NT2/D1 (cell line): ENCODE measurements around the gene FAM217B.

Experiments
- SUZ12 ChIP-seq: IDR thresholded peaks from 2 replicates; pipeline ENCODE4 v1.6.1; 2011; ENCODE audit not compliant: insufficient read length, insufficient read depth; ENCODE audit errors: extremely low read depth
- YY1 ChIP-seq: IDR thresholded peaks from 2 replicates; pipeline ENCODE4 v1.6.1; 2011; ENCODE audit not compliant: insufficient read length, insufficient read depth
- ZNF274 ChIP-seq: IDR thresholded peaks from 2 replicates; pipeline ENCODE4 v1.6.1; 2011; ENCODE audit warnings: mild to moderate bottlenecking, low read depth, low read length

DNA sequence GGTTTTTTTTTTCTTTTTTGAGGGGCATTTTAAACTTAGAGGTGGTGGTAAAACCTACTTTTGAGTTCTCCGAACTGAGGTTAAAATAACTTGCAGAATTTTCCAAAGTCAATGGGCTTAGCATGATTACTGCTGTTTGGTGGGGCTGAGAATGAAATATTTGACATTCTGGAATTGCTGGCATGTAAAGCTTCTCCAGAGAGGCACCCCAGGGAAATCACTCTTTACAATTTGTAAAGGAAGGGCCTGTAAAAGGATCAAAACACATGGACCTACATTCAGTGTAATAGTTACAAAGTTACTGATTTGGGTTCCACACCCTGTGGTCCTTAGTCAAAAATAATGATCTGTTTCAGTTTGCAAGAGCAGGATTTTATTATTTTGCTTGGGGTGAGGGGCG lies 5.5 kb downstream of the FAM217B start:
- TF ChIP-seq YY1 (no peak), SUZ12 (no peak), ZNF274 (no peak)
